GM19035 (cell line): ENCODE measurements around the gene CENPV.
"Not testable (repeated sequence)": the region's sequence is repeated elsewhere in the genome, so short reads cannot be mapped to it uniquely, and the experiment has no call there.

ENCODE experiments used
- ATAC-seq: cut with Tn5 transposase; IDR thresholded peaks from one replicate; pipeline ENCODE4 v1.9.1; 2021; ENCODE audit not compliant: unreplicated experiment

The CENPV gene

GRCh38 chr17:16314859-16315258, 38.4 kb downstream of the CENPV start:
- ATAC-seq = no peak

GRCh38 chr17:16314189-16314588, 39.1 kb downstream of the CENPV start:
- ATAC-seq = no peak

GRCh38 chr17:16313139-16314090, 39.9 kb downstream of the CENPV start:
- no peak for ATAC-seq

GRCh38 chr17:16312061-16312460, 41.2 kb downstream of the CENPV start:
- not testable (repeated sequence) for ATAC-seq

GRCh38 chr17:16306211-16306610, 47.1 kb downstream of the CENPV start:
- ATAC-seq = no peak

- ATAC-seq = no peak
Measured at GRCh38 chr17:16304830-16305229, 48.4 kb downstream of the CENPV start.

GRCh38 chr17:16302856-16303255, 50.4 kb downstream of the CENPV start:
- ATAC-seq = no peak

- ATAC-seq = no peak
Measured at GRCh38 chr17:16301963-16302855, 51.1 kb downstream of the CENPV start.

- no peak for ATAC-seq
Measured at GRCh38 chr17:16300554-16300953, 52.7 kb downstream of the CENPV start.

GRCh38 chr17:16298140-16298662, 55.1 kb downstream of the CENPV start:
- ATAC-seq = no peak

- no peak for ATAC-seq
Measured at GRCh38 chr17:16297367-16298139, 55.7 kb downstream of the CENPV start.

GRCh38 chr17:16296072-16296471, 57.2 kb downstream of the CENPV start:
- ATAC-seq = not testable (repeated sequence)

- no peak for ATAC-seq
Measured at GRCh38 chr17:16294560-16294959, 58.7 kb downstream of the CENPV start.

- ATAC-seq = no peak
Measured at GRCh38 chr17:16293931-16294330, 59.3 kb downstream of the CENPV start.
